LNCaP clone FGC (cell line): ENCODE results near the gene DVL1.

Experiments used
- DNase-seq: peaks from one replicate; pipeline ENCODE4 v3.0.0-alpha.2; 2011; ENCODE audit warnings: low read depth
- H3K4me3 ChIP-seq: 2 replicates; pipeline ENCODE4 v1.5.1; 2011; ENCODE audit warnings: mild to moderate bottlenecking, low read depth, low read length, control low read depth
- TF ChIP-seq, protein P1 (sequence below): IDR thresholded peaks from 2 replicates; pipeline ENCODE4 v1.5.1; 2012; ENCODE audit warnings: mild to moderate bottlenecking; ENCODE audit not compliant: control insufficient read depth, insufficient read depth; ENCODE audit errors: extremely low read depth

Gene DVL1

DNA sequence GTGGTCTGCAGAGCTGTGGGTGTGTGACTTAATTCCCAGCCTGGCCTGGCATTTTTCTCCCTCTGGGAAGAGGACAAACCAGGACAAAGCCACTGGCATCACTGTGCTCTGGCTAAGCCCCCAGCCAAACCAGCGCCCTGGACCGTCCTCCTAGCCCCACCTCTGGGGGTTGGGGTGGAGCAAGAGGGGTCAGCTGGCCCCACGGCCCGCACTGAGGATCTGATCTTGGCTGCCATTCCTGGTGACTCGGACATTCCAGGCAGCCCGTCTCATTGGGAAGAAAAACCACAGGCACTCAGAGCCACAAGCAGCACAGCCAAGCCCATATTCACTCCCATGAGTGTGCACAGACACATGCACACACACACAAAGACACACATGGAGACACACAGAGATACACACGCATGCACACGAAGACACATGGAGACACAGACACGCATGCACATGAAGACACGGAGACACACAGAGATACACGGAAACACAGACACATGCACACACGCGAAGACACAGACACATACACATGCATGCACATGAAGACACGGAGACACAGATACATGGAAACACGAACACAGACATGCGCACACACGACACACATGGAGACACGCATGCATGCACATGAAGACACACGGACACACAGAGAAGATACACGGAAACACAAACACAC is 11.4 kb upstream of the DVL1 start:
- no peak for DNase-seq
- no peak overlapping the region for H3K4me3 ChIP-seq
- TF ChIP-seq, protein P1, sequence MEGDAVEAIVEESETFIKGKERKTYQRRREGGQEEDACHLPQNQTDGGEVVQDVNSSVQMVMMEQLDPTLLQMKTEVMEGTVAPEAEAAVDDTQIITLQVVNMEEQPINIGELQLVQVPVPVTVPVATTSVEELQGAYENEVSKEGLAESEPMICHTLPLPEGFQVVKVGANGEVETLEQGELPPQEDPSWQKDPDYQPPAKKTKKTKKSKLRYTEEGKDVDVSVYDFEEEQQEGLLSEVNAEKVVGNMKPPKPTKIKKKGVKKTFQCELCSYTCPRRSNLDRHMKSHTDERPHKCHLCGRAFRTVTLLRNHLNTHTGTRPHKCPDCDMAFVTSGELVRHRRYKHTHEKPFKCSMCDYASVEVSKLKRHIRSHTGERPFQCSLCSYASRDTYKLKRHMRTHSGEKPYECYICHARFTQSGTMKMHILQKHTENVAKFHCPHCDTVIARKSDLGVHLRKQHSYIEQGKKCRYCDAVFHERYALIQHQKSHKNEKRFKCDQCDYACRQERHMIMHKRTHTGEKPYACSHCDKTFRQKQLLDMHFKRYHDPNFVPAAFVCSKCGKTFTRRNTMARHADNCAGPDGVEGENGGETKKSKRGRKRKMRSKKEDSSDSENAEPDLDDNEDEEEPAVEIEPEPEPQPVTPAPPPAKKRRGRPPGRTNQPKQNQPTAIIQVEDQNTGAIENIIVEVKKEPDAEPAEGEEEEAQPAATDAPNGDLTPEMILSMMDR, result no peak

DNA sequence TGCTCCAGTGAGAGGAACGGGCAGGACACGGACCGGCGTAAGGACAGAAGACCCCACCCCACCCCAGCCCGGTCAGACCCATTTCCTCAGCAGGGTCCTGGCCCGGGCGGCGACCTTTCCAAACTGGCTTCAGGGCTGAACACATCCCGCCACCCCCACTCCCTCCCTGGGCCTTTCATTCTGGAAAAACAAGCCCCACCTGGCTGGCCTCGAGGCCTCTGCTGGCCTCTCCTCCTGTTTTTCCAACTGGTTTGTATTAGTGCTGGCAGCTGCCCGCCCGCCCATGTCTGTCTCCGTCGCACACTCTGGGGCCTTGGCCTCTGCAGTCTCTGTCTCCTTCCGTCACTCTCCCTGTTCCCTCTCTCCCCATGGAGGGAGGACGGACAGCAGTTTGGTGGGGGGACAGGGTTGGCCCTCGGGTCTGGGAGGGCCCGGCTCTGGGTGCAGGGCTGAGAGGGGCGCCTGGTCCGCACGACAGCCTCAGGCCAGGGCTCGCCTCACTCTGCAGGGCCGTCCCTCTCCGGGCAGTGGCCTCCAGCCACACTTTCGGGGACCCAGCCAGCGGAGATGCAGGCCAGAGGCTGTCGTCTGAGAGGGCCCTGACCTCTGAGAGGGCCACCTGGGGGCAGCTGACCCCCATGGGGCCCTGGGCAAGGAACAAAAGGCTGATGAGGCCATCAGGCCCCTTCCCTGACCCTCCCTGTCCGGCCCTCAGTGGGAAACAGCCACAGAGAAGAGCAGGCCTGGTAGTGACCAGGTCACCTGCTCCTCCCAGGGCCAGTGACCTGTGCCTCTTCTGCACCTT is 10.6 kb upstream of the DVL1 start:
- H3K4me3 ChIP-seq, result no peak overlapping the region
- DNase-seq, result no peak
- TF ChIP-seq, protein P1, result no peak

DNA sequence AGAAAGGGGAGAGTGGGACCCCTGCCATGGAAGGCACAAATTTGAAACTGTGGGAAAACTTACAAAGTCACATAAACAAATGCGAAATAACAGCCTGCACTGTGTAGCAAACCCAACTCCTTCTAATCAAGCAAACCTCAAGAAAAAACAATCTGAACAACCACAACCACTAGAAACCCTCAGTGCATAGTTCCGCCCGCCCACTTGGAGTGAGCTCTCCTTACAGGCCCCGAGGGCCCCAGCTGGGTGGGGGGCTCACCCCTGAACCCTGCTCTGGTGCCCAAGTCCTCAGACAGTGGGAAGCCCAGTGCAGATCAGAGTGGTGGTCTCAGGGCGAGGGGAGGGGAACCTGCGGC is 10.1 kb upstream of the DVL1 start:
- H3K4me3 ChIP-seq, result no peak overlapping the region
- TF ChIP-seq, protein P1, result no peak
- no peak for DNase-seq

DNA sequence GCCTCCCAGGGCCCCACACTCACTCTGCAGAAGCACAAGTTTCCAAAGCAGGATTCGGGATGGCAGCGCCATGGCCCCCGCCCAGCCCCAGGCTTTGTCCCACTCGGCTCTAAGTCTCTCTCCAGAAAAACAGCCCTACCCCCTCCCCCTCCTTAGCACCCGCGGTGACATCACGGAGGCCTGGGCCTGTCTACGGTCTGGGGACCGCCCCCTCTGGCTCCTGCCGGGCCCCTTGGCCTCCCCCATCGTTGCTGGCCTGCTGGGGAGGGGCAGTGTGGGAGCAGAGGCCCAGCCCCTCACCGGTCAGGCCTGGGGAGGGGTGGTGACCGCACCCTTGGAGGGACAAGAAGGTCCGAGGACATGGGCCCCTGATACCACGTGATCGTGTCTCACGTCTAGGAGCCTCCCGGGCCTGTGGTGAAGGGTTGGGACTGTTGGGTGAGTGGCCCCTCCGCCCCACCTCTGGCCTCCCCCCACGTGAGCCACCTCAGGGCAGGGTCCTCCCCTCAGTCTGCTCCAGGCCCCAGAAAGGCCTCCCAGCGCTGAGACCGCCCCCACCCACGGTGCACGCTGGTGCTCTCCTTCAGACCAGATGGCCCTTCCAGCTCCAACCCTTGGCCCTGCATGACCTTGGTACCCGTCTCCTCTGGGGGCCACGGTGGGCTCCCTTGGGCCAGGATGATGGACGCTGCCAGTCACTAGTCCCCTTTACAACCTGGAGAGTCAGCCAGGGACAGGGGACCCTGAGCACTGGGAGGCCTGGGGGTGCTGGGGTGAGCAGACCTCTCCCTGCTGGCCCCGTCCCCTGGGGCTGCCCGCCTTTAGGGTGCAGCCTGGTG is 9.4 kb upstream of the DVL1 start, which contains the start of gene MXRA8:
Gene MXRA8 (minus strand): TSS at position 123 of the 839 bp plus-strand sequence. CDS start 51 bp downstream, at position 72.
- TF ChIP-seq, protein P1, result no peak
- H3K4me3 ChIP-seq, result no peak within 1 kb of the TSS
- no peak for DNase-seq

DNA sequence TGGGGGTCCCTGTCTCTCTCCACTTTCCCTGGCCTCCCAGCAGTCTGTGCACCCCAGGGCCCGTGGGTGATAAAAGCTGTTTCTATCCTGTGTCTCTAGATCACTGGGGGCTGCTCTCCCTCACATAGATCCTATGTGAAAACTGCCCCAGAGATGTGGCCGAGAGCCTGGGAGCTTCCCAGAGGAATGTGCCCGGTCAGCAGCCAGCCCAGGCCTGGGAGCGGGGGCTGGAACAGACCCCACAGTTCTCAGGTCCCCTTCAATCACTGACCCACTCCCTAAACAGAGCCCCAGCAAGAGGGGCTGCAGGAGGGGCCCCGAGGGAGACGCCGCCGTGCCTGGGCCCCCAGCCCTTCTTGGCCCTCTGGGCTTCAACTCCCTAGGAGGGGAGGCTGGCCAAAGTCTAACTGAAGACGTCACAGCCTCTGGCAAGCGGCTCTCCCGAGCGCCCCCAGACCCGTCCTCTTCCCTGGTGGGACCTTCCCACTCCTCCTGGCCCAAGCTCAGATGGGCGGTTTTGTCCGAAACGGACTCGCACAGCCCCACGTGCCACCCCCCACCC is 8.7 kb upstream of the DVL1 start:
- no peak for DNase-seq
- TF ChIP-seq, protein P1, result no peak
- no peak overlapping the region for H3K4me3 ChIP-seq

DNA sequence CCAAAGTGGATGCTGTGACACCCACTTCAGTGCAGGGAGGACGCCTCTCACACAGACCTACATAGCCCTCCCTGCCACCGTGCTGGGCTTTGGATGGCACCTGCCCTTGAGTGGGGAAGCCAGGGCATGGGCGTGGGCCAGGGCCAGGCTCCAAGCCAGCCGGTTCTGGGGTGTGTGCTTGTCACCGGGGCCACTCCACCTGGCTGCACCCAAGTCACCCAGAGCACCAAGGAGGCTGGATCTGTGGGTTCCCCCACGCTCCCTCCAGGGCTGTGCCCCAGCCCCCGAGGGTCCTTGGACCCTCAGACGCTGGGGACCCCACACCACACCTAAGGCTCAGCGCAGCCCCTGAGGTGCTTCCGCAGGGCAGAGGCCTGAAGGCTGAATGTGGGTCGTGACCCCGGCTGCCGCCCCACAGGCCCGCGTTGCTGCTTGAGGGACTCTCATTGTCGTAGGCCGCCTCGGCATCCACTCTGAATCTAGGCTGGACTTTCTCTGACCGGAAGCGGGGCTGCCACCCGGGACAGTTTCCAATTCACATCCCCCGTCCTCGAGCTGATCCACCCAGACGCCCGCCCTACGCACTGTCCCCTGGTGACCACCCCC is 7.7 kb upstream of the DVL1 start:
- TF ChIP-seq, protein P1, result no peak
- no peak for DNase-seq
- no peak overlapping the region for H3K4me3 ChIP-seq
